Camera-type eye (tissue), 1 donor: ENCODE measurements around the gene OPN1SW. TPM values are rescaled to one million over a fixed set of nuclear protein-coding genes. Genes with fewer than 3 reads are reported as not detected.

Experiments used
- total RNA-seq: library from RNA; depleted of rRNA; stranded (reverse); fragments of >200 nt; gene quantifications from one replicate; pipeline ENCODE4 v1.2.3, GENCODE V29; 2014

OPN1SW gene, protein sequence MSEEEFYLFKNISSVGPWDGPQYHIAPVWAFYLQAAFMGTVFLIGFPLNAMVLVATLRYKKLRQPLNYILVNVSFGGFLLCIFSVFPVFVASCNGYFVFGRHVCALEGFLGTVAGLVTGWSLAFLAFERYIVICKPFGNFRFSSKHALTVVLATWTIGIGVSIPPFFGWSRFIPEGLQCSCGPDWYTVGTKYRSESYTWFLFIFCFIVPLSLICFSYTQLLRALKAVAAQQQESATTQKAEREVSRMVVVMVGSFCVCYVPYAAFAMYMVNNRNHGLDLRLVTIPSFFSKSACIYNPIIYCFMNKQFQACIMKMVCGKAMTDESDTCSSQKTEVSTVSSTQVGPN
- total RNA-seq, result 35.2 TPM

GRCh38 chr7:128775744-128776474 lies at the start of gene OPN1SW:
OPN1SW (minus strand) TSS chr7:128775794; CDS start chr7:128775781, 13 bp downstream.

GRCh38 chr7:128791121-128791971 lies 15.8 kb upstream of the OPN1SW start, which contains the start of gene CCDC136:
CCDC136 (plus strand) TSS chr7:128791968; CDS start chr7:128792412, 444 bp downstream.

DNA sequence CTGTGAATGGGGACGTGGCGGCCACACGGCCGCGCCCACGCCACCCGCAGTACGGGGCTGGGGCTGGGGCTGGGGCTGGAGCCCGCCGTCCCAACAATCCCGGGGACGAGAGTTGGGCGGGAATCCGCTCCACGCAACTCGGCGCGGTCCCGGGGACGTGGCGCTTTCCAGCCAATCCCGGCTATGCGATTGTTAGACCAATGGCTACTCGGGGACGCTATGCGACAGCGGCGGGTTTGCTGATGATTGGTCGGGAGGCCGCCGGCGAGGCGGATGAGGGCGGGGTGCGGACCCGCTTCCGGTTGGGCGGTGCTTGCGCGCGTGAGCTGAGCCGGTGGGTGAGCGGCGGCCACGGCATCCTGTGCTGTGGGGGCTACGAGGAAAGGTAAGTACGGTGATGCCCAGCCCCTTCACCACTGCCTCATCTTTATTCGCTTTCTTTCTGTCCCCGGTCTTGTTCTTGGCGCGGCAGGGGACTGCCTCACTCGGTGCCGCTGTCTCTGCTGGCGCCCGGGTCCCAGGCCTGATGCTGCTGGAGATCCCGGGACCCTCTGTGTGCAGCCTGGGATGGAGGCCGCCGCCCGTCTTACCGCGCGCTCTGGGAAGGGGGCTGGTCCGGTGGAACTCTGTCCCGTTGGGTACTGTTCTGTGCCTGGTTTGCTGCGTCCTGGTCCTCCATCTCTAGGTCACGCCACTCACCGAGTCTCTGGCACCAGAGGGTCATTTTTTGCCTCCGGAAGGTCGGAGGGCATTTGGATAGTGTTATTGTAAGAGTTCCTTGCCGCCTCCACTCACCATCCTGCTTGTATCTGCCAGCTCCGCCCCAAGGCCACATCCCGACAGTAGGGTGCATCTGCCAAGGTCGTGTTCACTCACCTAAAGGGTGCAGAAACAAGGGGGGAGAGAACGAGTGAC lies 36.3 kb downstream of the OPN1SW start, which contains the start of gene CALU:
Gene CALU (plus strand): TSS at position 312 of the 915 bp plus-strand sequence. CDS start 9,225 bp downstream, outside the sequence.

Other genes with a start within 250 kb of the OPN1SW start
- gene GARIN1A, start 103.5 kb downstream of the OPN1SW start, total RNA-seq, result 0.49 TPM
- gene CALU, start 36.4 kb downstream of the OPN1SW start, total RNA-seq, result 155 TPM
- gene CCDC136, start 16.2 kb upstream of the OPN1SW start, total RNA-seq, result 60.3 TPM
- 92.8 TPM for gene FLNC, start 54.6 kb upstream of the OPN1SW start, total RNA-seq
- gene ATP6V1F, start 87.1 kb upstream of the OPN1SW start, total RNA-seq, result 76.9 TPM
- 1.9 TPM for gene KCP, start 134.9 kb upstream of the OPN1SW start, total RNA-seq
- 2.3 TPM for gene IRF5, start 162.1 kb upstream of the OPN1SW start, total RNA-seq